K562 (cell line): ENCODE measurements around the gene CFDP1. TPM values are rescaled to one million over a fixed set of nuclear protein-coding genes. Genes with fewer than 3 reads are reported as not detected.

Experiments used
- ATAC-seq: fragments of 200-7000 bp; cut with Tn5 transposase; 3 replicates; pipeline ENCODE4 v1.9.1; 2020; ENCODE audit warnings: moderate library complexity
- BruUV-seq: library from RNA; stranded (reverse); fragments of 400-500 nt; replicated peaks from 2 replicates; lab custom pipeline; 2021; lab: Mats Ljungman, UMichigan
- CTCF ChIA-PET: fragments of 300-600 bp; formaldehyde crosslinking; extraction: SDS; loops from one replicate; lab custom pipeline; 2021; ENCODE audit warnings: low intra/inter-chr PET ratio; lab: Yijun Ruan, JAX
- POLR2A ChIA-PET: fragments of 300-600, 350-650 bp; sonication (Branson Sonifier 250); formaldehyde crosslinking; extraction: SDS; loops from one replicate; lab custom pipeline; 2021; ENCODE audit warnings: antibody characterized with exemption, inconsistent platforms; lab: Yijun Ruan, JAX
- DNase-seq, 4 experiments: peaks; one replicate each; pipeline versions ENCODE4 v3.0.0 to v3.0.0-alpha.2; 2011 to 2018; ENCODE audit warnings: low spot score in 3 of 4, mixed read lengths in 3 of 4; ENCODE audit errors: extremely low read depth in 1 of 4
- FAIRE-seq: peaks from 2 replicates; lab custom pipeline; 2011; peaks lifted over from hg19 to GRCh38; lab: Jason Lieb, UNC
- H2AFZ ChIP-seq: 2 replicates; pipeline ENCODE4 v1.6.0; 2011; ENCODE audit warnings: low read depth, low read length, control low read depth, inconsistent platforms
- H3K27ac ChIP-seq: fragments of 200-600 bp; 3 replicates; pipeline ENCODE4 v1.8.0; 2011; ENCODE audit warnings: low read depth, mild to moderate bottlenecking, control low read depth, inconsistent platforms, low read length, moderate library complexity, mixed read lengths; ENCODE audit errors: extremely low read depth
- H3K27me3 ChIP-seq, 2 experiments: fragments of 300-600 bp in 1 of 2; 2 replicates in 1 of 2; 3 replicates in 1 of 2; pipeline versions ENCODE4 v1.6.0 to v1.8.0; 2011; ENCODE audit warnings: inconsistent platforms in 2 of 2, low read length in 2 of 2, mild to moderate bottlenecking in 1 of 2, mixed read lengths in 1 of 2, moderate library complexity in 1 of 2; ENCODE audit not compliant: control insufficient read depth in 2 of 2, insufficient read depth in 2 of 2
- H3K36me3 ChIP-seq: fragments of 300-600 bp; 3 replicates; pipeline ENCODE4 v1.8.0; 2011; ENCODE audit warnings: mild to moderate bottlenecking, low read length, inconsistent platforms; ENCODE audit not compliant: control insufficient read depth, insufficient read depth
- H3K4me1 ChIP-seq, 2 experiments: fragments of 200-600 bp in 1 of 2; replicated peaks in 1 of 2; 2 replicates in 1 of 2; 3 replicates in 1 of 2; pipeline versions ENCODE4 v1.5.1 to v1.8.0; 2011; ENCODE audit warnings: inconsistent platforms in 2 of 2, low read length in 2 of 2, mild to moderate bottlenecking in 1 of 2, mixed read lengths in 1 of 2, moderate library complexity in 1 of 2; ENCODE audit not compliant: control insufficient read depth in 2 of 2, insufficient read depth in 2 of 2
- H3K4me2 ChIP-seq: 2 replicates; pipeline ENCODE4 v1.6.1; 2011; ENCODE audit warnings: low read length, control low read depth, inconsistent platforms, mixed read lengths; ENCODE audit not compliant: insufficient read depth
- H3K4me3 ChIP-seq: fragments of 200-600 bp; sonication (generic), shearing (Covaris generic); 2 replicates; pipeline ENCODE4 v1.5.1; 2016; ENCODE audit warnings: control low read depth, inconsistent platforms
- H3K79me2 ChIP-seq: fragments of 200-600 bp; 3 replicates; pipeline ENCODE4 v1.8.0; 2011; ENCODE audit warnings: low read length, inconsistent platforms; ENCODE audit not compliant: control insufficient read depth, insufficient read depth
- H3K9ac ChIP-seq, 2 experiments: 2 replicates each; pipeline versions ENCODE4 v1.6.0 to v1.6.1; 2011; ENCODE audit warnings: low read depth in 2 of 2, low read length in 2 of 2, control low read depth in 1 of 2, inconsistent platforms in 1 of 2, mild to moderate bottlenecking in 1 of 2, mixed read lengths in 1 of 2; ENCODE audit not compliant: insufficient read depth in 1 of 2
- H3K9me1 ChIP-seq: one replicate; pipeline ENCODE4 v1.6.0; 2011; ENCODE audit warnings: inconsistent platforms, mild to moderate bottlenecking, low read length, moderate library complexity; ENCODE audit not compliant: control insufficient read depth, insufficient read depth
- H3K9me3 ChIP-seq: replicated peaks from 2 replicates; pipeline ENCODE4 v1.5.1; 2011; ENCODE audit warnings: low read depth, low read length, inconsistent platforms; ENCODE audit not compliant: control insufficient read depth, insufficient read depth
- H4K20me1 ChIP-seq: replicated peaks from 2 replicates; pipeline ENCODE4 v1.6.1; 2011; ENCODE audit warnings: low read length, inconsistent platforms, mixed read lengths; ENCODE audit not compliant: control insufficient read depth, insufficient read depth
- CHCHD3 ChIP-seq: fragments of 250-450 bp; sonication (Bioruptor Pico); IDR thresholded peaks from 2 replicates; pipeline ENCODE4 v2.1.2; 2022; ENCODE audit warnings: mild to moderate bottlenecking
- RAD21 ChIP-seq, 2 experiments: fragments of 250-450 bp in 1 of 2; fragments of 450-650 bp in 1 of 2; sonication (Bioruptor Pico) in 1 of 2; formaldehyde crosslinking in 1 of 2; IDR thresholded peaks in 1 of 2; conservative IDR thresholded peaks in 1 of 2; 2 replicates each; pipeline versions ENCODE4 v1.4.0 to v1.8.0; 2020 to 2022; ENCODE audit warnings: mild to moderate bottlenecking in 2 of 2, moderate library complexity in 1 of 2
- SP1 ChIP-seq: sonication (generic); formaldehyde crosslinking; IDR thresholded peaks from 2 replicates; pipeline ENCODE4 v1.8.1; 2022; ENCODE audit warnings: mild to moderate bottlenecking, missing genetic modification reagents
- TARDBP ChIP-seq: fragments of 450-650 bp; IDR thresholded peaks from 2 replicates; pipeline ENCODE4 v1.6.1; 2016
- ZNF224 ChIP-seq: sonication (generic); formaldehyde crosslinking; IDR thresholded peaks from 2 replicates; pipeline ENCODE4 v1.8.0; 2022; ENCODE audit warnings: mild to moderate bottlenecking, missing genetic modification reagents
- in situ Hi-C: fragments of 300-500 bp; cut with MboI; formaldehyde crosslinking; loops from 4 replicates; pipeline ENCODE4 v1.15.0; 2018; ENCODE audit warnings: inconsistent platforms, mixed read lengths
- intact Hi-C: fragments of 100-400 bp; cut with micrococcal nuclease; formaldehyde crosslinking; loops from 2 replicates; pipeline ENCODE4 v1.14.2; 2022
- polyA plus RNA-seq, 8 experiments: library from polyadenylated mRNA; depleted of rRNA in 4 of 8; stranded (reverse) in 5 of 8; unstranded in 3 of 8; fragments of >200 nt; fragmentation: Nextera tagmentation in 2 of 8; fragmentation: Illumina TruSeq in 1 of 8; extraction: Ambion mirVana in 2 of 8; extraction: Trizol in 1 of 8; gene quantifications; 2 replicates each; pipeline versions ENCODE4 v1.2.1 to v1.2.3, GENCODE V29; 2011 to 2014; ENCODE audit warnings: inconsistent platforms in 1 of 8, missing spikeins in 1 of 8
- total RNA-seq, 7 experiments: library from RNA; depleted of rRNA in 6 of 7; stranded (reverse); fragments of >200 nt in 6 of 7; fragmentation: Illumina TruSeq in 2 of 7; extraction: Trizol in 2 of 7; gene quantifications; 2 replicates each; pipeline versions ENCODE4 v1.2.1 to v1.2.3, GENCODE V29; 2011 to 2021; ENCODE audit warnings: low replicate concordance in 1 of 7
- TF ChIP-seq, protein P1 (sequence below): fragments of 250-450 bp; sonication (Bioruptor Pico); IDR thresholded peaks from 2 replicates; pipeline ENCODE4 v1.4.0; 2020
- TF ChIP-seq, protein P2 (sequence below): conservative IDR thresholded peaks from 2 replicates; pipeline ENCODE4 v1.6.1; 2011; ENCODE audit warnings: low read depth, mild to moderate bottlenecking, low read length; ENCODE audit not compliant: control insufficient read depth
- TF ChIP-seq, protein P3 (sequence below): fragments of 450-650 bp; IDR thresholded peaks from one replicate; pipeline ENCODE4 v1.6.1; 2018; ENCODE audit warnings: mild to moderate bottlenecking, moderate library complexity; ENCODE audit not compliant: partially characterized antibody

CFDP1 gene
- total and polyA plus RNA-seq, 9 of the 15 experiments (the other 6 are each of a cell fraction or from before 2014, with no cell fraction given) = 31.5 to 78.4 (median 61.7) TPM

DNA sequence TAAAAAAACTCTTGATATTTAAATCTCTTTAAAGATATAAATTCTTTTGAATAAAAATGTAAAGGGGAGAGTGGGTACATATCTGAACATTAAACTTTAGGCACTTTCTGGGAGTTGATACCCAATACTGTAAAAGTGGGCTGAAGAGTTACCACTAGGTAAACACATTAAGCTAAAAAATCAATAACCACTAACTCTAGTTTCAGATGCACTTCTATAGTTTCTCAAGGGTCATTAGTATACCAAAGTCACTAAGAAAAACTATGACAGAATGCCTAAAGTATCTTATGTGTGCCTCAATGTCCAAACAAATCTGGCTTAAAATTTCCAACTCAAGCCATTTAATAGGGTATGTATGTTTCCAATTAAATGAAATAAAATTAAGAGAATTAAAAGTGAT is 13.1 kb upstream of the CFDP1 start:
- H3K27ac ChIP-seq = no peak overlapping the region
- DNase-seq (no peak), ATAC-seq (no peak), FAIRE-seq (no peak)
- H3K79me2 ChIP-seq = no peaks in the 10 kb centered on the region
- in situ Hi-C loops = no loop called here
- H4K20me1 ChIP-seq = no peaks in the 10 kb centered on the region
- H3K4me1 ChIP-seq = peaks cover 0 to 4% of the 10 kb centered on the region in 2 experiments; a peak in 2 of 5 replicates
- BruUV-seq = no TSS peak
- H3K9me1 ChIP-seq = no peaks in the 10 kb centered on the region
- CTCF ChIA-PET = no interaction called here
- no peak overlapping the region for H3K9ac ChIP-seq
- no peak overlapping the region for H3K4me2 ChIP-seq
- TF ChIP-seq, protein P1, sequence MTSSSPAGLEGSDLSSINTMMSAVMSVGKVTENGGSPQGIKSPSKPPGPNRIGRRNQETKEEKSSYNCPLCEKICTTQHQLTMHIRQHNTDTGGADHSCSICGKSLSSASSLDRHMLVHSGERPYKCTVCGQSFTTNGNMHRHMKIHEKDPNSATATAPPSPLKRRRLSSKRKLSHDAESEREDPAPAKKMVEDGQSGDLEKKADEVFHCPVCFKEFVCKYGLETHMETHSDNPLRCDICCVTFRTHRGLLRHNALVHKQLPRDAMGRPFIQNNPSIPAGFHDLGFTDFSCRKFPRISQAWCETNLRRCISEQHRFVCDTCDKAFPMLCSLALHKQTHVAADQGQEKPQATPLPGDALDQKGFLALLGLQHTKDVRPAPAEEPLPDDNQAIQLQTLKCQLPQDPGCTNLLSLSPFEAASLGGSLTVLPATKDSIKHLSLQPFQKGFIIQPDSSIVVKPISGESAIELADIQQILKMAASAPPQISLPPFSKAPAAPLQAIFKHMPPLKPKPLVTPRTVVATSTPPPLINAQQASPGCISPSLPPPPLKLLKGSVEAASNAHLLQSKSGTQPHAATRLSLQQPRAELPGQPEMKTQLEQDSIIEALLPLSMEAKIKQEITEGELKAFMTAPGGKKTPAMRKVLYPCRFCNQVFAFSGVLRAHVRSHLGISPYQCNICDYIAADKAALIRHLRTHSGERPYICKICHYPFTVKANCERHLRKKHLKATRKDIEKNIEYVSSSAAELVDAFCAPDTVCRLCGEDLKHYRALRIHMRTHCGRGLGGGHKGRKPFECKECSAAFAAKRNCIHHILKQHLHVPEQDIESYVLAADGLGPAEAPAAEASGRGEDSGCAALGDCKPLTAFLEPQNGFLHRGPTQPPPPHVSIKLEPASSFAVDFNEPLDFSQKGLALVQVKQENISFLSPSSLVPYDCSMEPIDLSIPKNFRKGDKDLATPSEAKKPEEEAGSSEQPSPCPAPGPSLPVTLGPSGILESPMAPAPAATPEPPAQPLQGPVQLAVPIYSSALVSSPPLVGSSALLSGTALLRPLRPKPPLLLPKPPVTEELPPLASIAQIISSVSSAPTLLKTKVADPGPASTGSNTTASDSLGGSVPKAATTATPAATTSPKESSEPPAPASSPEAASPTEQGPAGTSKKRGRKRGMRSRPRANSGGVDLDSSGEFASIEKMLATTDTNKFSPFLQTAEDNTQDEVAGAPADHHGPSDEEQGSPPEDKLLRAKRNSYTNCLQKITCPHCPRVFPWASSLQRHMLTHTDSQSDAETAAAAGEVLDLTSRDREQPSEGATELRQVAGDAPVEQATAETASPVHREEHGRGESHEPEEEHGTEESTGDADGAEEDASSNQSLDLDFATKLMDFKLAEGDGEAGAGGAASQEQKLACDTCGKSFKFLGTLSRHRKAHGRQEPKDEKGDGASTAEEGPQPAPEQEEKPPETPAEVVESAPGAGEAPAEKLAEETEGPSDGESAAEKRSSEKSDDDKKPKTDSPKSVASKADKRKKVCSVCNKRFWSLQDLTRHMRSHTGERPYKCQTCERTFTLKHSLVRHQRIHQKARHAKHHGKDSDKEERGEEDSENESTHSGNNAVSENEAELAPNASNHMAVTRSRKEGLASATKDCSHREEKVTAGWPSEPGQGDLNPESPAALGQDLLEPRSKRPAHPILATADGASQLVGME (CRISPR knock-in tag) = no peak
- TF ChIP-seq, protein P2, sequence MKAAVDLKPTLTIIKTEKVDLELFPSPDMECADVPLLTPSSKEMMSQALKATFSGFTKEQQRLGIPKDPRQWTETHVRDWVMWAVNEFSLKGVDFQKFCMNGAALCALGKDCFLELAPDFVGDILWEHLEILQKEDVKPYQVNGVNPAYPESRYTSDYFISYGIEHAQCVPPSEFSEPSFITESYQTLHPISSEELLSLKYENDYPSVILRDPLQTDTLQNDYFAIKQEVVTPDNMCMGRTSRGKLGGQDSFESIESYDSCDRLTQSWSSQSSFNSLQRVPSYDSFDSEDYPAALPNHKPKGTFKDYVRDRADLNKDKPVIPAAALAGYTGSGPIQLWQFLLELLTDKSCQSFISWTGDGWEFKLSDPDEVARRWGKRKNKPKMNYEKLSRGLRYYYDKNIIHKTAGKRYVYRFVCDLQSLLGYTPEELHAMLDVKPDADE = no peak
- TF ChIP-seq, protein P3, sequence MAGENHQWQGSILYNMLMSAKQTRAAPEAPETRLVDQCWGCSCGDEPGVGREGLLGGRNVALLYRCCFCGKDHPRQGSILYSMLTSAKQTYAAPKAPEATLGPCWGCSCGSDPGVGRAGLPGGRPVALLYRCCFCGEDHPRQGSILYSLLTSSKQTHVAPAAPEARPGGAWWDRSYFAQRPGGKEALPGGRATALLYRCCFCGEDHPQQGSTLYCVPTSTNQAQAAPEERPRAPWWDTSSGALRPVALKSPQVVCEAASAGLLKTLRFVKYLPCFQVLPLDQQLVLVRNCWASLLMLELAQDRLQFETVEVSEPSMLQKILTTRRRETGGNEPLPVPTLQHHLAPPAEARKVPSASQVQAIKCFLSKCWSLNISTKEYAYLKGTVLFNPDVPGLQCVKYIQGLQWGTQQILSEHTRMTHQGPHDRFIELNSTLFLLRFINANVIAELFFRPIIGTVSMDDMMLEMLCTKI = no peak
- no peak for TF ChIP-seq ZNF224 (CRISPR knock-in tag)
- TF ChIP-seq CHCHD3 (CRISPR knock-in tag) = no peak
- no peak for TF ChIP-seq SP1 (CRISPR knock-in tag)
- TF ChIP-seq TARDBP = no peak
- no peak for TF ChIP-seq RAD21 (CRISPR knock-in tag; conservative IDR thresholded peaks at IDR 0.05 in 1 of 2, IDR thresholded peaks at IDR 0.05 in 1 of 2)
- POLR2A ChIA-PET = interaction anchor here (0.8 to 2.9 kb wide), 3 partner anchors 10 to 231 kb away, joined by 3 to 19 read pairs (median 4); partner anchors contain the start of gene CFDP1
- no peak overlapping the region for H2AFZ ChIP-seq
- H3K36me3 ChIP-seq = peaks cover 25% of the 10 kb centered on the region; the same call in 2 of the 3 replicates
- H3K9me3 ChIP-seq = 0 out of 2 replicates have a peak, but pooled peaks cover 2% of the 10 kb centered on the region
- H3K27me3 ChIP-seq = no peaks in the 10 kb centered on the region
- intact Hi-C loops = no loop called here
- no peak overlapping the region for H3K4me3 ChIP-seq
